Mesodermal cell (in vitro differentiated cells): Measurements from ENCODE around the gene PTPRK.

Source experiments
- H3K27ac ChIP-seq: 2 replicates; pipeline ENCODE4 v1.7.0; 2013; ENCODE audit warnings: mild to moderate bottlenecking, low read depth, low read length, moderate library complexity; ENCODE audit not compliant: severe bottlenecking
- H3K36me3 ChIP-seq: 2 replicates; pipeline ENCODE4 v1.7.1; 2013; ENCODE audit warnings: mild to moderate bottlenecking, low read length, moderate library complexity; ENCODE audit not compliant: control insufficient read depth, insufficient read depth
- H3K4me1 ChIP-seq: one replicate; pipeline ENCODE4 v1.7.1; 2013; ENCODE audit warnings: mild to moderate bottlenecking, low read length; ENCODE audit not compliant: insufficient read depth, control insufficient read depth, poor library complexity, severe bottlenecking
- H3K4me3 ChIP-seq: 2 replicates; pipeline ENCODE4 v1.7.0; 2013; ENCODE audit warnings: low read length, control low read depth, mild to moderate bottlenecking; ENCODE audit not compliant: insufficient read depth, poor library complexity, severe bottlenecking; ENCODE audit errors: extremely low read depth
- H3K9me3 ChIP-seq: 2 replicates; pipeline ENCODE4 v1.7.1; 2013; ENCODE audit warnings: mild to moderate bottlenecking, low read length, moderate library complexity; ENCODE audit not compliant: control insufficient read depth
- WGBS, 2 experiments: methylation state at CpG; one replicate each; pipeline ENCODE4 v1.1.5; 2013; ENCODE audit warnings: missing lambda C conversion rate in 2 of 2; ENCODE audit not compliant: insufficient coverage in 2 of 2; 5-methylcytosine and 5-hydroxymethylcytosine counted together

Gene PTPRK

DNA sequence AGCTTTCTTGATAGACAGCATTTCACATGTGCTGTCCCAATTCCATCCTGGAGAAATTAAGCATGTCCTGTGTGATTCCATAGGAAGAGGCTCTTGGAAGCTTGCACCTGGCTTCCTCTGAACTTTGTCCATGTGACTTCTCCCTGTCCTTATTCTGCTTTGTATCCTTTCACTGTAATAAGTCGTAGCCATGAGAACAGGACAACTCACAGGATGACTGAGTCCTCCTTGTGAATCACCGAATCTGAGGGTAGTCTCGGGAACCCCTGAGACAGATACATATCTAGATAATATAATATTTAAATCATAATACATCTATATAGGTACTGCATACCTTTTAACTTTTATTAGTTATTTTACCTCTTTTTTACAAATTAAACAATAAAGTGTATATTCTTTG, 462.9 kb downstream of the PTPRK start:
- no CpG with 5 or more reads among the region's 3 CpGs for WGBS, 2 experiments
- peaks cover 7% of the 10 kb centered on the region for H3K36me3 ChIP-seq
- H3K4me1 ChIP-seq: no peaks in the 10 kb centered on the region
- H3K27ac ChIP-seq: no peak overlapping the region
- H3K4me3 ChIP-seq: no peak overlapping the region
- H3K9me3 ChIP-seq: no peaks in the 10 kb centered on the region

DNA sequence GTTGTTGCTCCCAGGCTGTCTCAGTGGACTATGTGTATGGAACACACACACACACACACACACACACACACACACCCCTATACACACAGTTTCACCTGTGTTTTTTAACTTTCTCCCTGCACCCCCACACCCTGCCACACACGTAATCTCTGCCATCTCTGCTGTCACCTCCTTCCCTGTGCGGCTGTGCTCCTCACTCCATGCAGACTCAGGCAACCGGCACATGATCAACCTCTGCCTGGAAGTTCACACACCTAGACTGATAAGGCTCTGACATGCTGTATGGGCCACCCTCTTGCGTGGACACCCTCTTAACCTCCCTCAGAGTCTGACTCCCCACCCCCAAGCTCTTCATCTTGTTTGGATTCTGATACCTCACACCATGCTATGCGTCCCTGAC, 467.3 kb downstream of the PTPRK start:
- no peaks in the 10 kb centered on the region for H3K4me1 ChIP-seq
- H3K36me3 ChIP-seq: peaks cover 15% of the 10 kb centered on the region
- no peak overlapping the region for H3K27ac ChIP-seq
- no peak overlapping the region for H3K4me3 ChIP-seq
- no peaks in the 10 kb centered on the region for H3K9me3 ChIP-seq
- 87 to 99% methylated on average over 5 of the region's 5 CpGs for WGBS, 2 experiments

DNA sequence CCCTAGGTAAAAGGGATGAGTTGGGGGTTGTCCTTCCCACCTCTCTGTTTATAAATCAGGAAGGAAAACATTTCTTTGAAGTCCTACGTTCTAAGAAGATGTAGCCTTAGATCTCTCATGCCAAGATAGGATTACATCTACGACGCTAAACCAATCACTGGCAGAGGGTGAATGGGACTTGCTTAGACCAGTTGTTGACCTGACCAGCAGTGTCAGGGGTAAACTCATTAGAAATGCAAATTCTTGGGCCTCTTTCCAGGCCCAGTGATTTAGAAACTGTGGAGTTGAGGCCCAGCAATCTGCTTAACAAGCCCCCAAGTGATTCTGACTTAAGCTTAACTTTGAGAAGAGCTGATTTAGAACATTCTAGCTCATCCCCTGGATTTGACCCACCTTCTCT, 472.4 kb downstream of the PTPRK start:
- 89 to 90% methylated on average over 2 to 3 of the region's 3 CpGs for WGBS, 2 experiments
- Histone ChIP-seq H3K36me3 (peaks cover 8% of the 10 kb centered on the region), H3K9me3 (no peaks in the 10 kb centered on the region), H3K4me1 (no peaks in the 10 kb centered on the region), H3K27ac (no peak overlapping the region), H3K4me3 (no peak overlapping the region)

DNA sequence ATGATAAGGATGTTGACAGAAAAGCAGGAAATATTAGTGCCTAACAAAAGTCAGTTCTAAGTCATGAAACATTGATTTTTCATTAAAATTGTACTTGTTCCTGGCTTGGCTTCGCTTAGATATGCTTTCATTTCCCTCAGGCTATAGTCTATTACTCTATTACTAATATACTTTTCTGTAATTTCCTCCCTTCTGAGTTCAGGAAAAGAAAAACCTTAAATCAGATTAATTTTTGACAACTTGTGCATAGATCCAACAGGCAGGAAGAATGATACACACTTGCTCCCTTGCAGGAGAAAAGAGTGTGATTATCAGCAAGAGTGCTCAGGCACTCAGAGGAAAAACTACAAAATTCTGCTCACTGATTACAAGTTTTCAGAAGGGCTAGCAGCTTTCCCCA, 474.4 kb downstream of the PTPRK start:
- WGBS, 2 experiments: 83% methylated on average over 1 of the region's 1 CpG; no CpG with 5 or more reads in 1 of the 2 experiments
- H3K27ac ChIP-seq: no peak overlapping the region
- H3K36me3 ChIP-seq: peaks cover 8% of the 10 kb centered on the region
- no peak overlapping the region for H3K4me3 ChIP-seq
- H3K9me3 ChIP-seq: no peaks in the 10 kb centered on the region
- no peaks in the 10 kb centered on the region for H3K4me1 ChIP-seq

DNA sequence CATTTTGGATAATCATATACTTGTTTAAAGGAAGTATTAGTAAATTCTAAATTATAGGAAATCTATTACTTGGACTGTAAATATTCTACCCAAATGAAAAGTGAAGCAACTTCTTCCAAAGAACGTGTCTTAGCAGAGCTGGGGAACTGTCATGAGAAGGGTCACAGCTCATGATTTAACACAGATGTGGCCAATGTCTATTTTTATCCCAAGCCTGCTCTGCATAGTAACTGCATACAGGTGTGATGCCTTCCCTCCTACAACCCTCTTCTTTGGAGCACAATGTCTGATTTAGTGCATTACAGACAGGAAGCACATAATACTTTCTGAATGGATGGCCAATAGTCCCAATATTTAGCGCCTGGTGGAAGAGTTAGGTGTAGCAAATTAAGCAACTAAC, 480.9 kb downstream of the PTPRK start:
- Histone ChIP-seq H3K27ac (no peak overlapping the region), H3K36me3 (no peaks in the 10 kb centered on the region), H3K9me3 (no peaks in the 10 kb centered on the region), H3K4me3 (no peak overlapping the region), H3K4me1 (no peaks in the 10 kb centered on the region)
- WGBS, 2 experiments: 100% methylated on average over 1 of the region's 2 CpGs

DNA sequence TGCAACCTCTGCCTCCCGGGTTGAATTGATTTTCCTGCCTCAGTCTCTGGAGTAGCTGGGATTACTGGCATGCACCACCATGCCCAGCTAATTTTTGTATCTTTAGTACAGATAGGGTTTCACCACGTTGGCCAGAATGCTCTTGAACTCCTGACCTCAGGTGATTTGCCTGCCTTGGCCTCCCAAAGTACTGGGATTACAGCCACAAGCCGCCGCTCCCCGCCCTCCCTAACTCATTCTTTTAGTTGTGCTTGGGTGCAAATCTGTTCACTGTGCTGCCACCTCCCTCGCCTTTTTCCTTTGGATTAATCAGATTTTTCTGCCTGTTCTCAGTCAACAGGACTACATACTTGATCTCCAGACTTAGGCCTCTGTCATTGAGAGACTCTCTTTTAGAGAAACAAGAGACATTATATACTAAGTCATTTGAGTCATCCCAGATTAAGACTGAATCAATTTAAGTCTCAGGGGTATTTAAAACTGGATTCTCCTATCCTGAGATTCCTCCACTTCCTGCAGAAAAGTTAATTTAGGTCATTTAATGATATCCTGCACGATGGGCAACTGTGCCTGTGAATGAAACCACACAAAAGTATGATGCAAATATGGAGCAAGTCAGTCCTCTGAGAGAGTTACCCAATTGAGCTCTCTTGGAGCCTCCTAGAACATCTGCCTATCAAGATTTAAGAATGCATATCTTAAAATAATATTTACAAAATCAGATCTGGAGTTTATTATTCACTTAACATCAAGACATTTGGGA, 483.4 kb downstream of the PTPRK start:
- Histone ChIP-seq H3K4me1 (no peaks in the 10 kb centered on the region), H3K27ac (no peak overlapping the region), H3K4me3 (no peak overlapping the region), H3K9me3 (no peaks in the 10 kb centered on the region), H3K36me3 (no peaks in the 10 kb centered on the region)
- WGBS, 2 experiments: 90 to 92% methylated on average over 7 of the region's 7 CpGs

DNA sequence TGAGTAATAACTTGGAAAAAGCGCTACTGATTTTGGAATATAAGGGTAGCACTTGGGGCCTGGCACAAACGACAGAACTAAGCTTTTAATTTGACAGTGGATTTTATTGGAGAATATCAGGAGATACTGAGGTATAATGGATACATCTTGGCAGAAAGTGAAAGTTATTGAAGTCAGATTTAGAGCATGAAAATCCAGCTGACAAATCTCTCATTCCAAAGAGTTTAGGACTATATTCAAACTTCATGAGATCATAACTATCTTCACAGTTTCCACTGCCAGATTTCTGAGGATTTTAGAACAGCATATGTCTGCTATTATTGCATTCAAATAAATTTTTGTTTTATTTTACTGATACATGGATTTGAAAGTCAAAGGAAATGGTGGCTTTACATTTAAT, 487.2 kb downstream of the PTPRK start:
- Histone ChIP-seq H3K27ac (no peak overlapping the region), H3K36me3 (no peaks in the 10 kb centered on the region), H3K9me3 (no peaks in the 10 kb centered on the region), H3K4me3 (no peak overlapping the region), H3K4me1 (no peaks in the 10 kb centered on the region)
- WGBS, 2 experiments: 79 to 85% methylated on average over 2 of the region's 2 CpGs

DNA sequence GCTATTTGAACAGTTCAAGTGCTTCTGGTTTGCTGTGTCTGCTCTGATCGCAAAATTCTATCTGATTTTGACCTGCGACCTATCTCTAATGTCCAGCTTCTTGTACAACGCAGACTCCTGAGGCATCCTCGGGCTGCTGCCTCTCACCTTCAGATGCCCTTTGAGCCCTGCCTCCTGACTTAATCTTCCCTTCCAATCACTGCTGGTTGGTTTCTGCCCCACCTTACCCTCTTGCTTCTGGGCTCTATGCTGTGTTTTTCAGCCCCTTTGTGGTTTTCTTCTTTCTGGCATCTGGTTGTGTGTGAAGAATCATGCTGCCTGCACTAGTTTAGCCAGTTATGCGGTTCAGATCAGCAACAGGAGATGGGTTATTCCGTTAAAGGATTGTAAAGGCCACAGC, 488.4 kb downstream of the PTPRK start:
- no peaks in the 10 kb centered on the region for H3K9me3 ChIP-seq
- H3K36me3 ChIP-seq: no peaks in the 10 kb centered on the region
- 83 to 100% methylated on average over 4 to 5 of the region's 6 CpGs for WGBS, 2 experiments
- H3K4me3 ChIP-seq: no peak overlapping the region
- no peak overlapping the region for H3K27ac ChIP-seq
- no peaks in the 10 kb centered on the region for H3K4me1 ChIP-seq

DNA sequence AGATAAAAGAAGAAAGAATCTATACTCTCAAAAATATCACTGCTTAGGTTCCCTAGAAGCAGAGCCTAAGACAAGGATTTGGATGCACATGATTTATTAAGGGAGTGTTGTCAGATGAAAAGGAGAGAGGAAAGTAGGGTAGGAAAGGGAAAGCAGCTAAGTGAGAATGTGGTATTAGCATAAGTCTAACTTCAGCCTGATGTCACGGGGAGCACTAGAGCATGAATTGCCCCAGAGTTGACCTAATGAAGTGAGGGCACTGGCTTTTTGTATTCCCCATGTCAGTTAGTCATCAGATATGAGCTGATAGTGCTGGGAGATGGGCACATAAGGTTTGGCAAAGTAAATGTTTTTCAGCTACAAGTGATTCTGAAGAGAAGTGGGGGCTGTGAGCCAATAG, 490.6 kb downstream of the PTPRK start:
- H3K4me1 ChIP-seq: no peaks in the 10 kb centered on the region
- 38 to 91% methylated on average over 1 of the region's 1 CpG for WGBS, 2 experiments
- no peaks in the 10 kb centered on the region for H3K9me3 ChIP-seq
- no peaks in the 10 kb centered on the region for H3K36me3 ChIP-seq
- H3K4me3 ChIP-seq: no peak overlapping the region
- H3K27ac ChIP-seq: no peak overlapping the region

DNA sequence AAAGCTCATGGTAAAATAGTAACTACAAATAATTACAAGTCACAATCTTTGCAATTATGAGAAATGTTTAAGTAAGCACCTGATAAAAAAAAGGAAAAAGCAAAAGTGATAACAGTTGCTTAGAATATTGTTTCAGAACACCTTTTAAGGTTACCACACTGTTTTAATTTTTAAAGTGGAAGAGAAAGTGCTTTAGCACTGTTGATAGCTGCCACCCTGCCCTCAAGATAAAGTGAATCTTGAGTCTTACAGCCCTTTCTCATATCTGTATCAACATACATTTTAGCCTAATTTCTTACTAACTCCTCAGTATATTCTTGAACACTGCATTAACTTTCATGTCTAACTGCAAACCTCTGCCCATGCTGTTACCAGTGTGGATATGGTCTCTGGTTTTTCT, 492.2 kb downstream of the PTPRK start:
- Histone ChIP-seq H3K4me3 (no peak overlapping the region), H3K9me3 (no peaks in the 10 kb centered on the region), H3K4me1 (no peaks in the 10 kb centered on the region), H3K36me3 (no peaks in the 10 kb centered on the region), H3K27ac (no peak overlapping the region)

DNA sequence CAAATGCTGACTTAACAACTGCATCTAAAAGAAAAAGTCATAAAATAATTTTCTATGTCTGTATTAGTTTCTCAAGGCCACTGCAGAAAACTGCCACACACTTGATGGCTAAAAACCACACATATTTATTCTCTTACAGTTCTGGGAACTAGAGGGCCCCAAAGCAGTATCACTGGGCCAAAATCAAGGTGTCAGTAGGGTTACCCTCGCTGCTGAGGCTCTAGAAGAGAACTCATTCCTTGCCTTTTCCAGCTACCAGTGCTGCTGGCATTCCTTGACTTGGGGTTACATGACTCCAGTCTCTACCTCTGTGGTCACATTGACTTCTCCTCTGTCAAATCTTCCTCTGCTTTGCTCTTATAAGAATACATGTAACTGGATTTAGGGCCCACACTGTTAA, 494.9 kb downstream of the PTPRK start:
- Histone ChIP-seq H3K36me3 (no peaks in the 10 kb centered on the region), H3K4me3 (no peak overlapping the region), H3K9me3 (no peaks in the 10 kb centered on the region), H3K27ac (no peak overlapping the region), H3K4me1 (no peaks in the 10 kb centered on the region)
- WGBS, 2 experiments: 80 to 83% methylated on average over 1 of the region's 1 CpG
